Activated T-cell treated with anti-CD3 and anti-CD28 coated beads for 48 hours (primary cell): Measurements from ENCODE around the gene ZSWIM6.
A peak's percentile ranks its signal among the peaks of the same experiment; 100 is the strongest.

Experiments
- DNase-seq: peaks from one replicate; pipeline ENCODE4 v3.0.0-alpha.2; 2020; ENCODE audit warnings: low read depth

ZSWIM6 gene

DNA sequence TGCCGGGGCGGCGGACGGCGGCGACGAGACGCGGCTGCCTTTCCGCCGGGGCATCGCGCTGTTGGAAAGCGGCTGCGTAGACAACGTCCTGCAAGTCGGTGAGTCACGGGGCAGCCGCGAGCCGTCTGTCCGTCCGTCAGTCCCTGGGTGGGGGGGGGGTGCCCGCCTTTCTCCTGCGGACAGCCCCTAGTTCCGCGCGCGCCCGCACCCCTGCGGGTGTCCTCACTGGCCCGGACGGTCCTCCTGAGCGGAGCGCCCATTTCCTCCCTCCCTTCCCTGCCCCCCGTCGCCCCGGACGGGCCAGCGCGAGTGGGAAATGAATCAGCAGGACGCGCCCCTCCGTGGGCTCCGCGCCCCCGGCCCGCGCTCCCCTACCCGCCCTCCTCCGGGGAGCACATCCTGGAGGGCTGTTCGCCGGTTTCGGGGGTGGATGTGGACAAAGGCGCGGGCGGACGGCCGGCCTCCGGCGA, 828 bp downstream of the ZSWIM6 start:
- peak; percentile 15 for DNase-seq

DNA sequence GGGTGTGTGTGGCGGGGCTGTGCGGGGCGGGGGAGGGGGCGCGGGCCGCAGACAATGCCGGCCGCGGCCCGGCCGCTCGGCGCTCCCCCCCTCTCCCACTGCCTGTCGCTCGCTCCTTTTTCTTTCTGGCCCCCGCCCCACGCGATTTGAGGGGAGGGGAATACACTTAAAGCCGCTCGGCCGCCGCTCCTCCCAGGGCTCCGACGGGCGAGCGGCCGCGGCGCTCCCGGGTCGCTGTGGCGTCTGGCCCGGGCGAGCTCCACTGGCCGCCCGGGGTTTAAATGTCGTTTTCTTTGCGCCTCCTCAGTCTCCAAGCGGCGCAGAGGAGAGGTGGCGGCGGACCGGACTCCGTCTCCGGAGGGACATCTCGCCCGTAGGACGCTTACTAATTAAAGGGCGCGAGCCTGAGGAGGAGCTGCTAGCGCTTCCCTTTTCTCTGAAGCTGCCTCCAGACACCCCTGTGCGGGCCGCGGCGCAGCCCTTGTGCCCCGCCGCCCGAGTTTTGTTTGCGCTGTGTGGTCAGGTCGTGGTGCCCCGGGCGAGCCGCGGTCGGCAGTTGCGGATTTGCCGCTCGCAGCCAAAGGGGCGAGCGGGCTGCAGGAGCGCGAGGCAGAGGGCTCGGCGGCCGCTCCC, 1.4 kb downstream of the ZSWIM6 start:
- no peak for DNase-seq

DNA sequence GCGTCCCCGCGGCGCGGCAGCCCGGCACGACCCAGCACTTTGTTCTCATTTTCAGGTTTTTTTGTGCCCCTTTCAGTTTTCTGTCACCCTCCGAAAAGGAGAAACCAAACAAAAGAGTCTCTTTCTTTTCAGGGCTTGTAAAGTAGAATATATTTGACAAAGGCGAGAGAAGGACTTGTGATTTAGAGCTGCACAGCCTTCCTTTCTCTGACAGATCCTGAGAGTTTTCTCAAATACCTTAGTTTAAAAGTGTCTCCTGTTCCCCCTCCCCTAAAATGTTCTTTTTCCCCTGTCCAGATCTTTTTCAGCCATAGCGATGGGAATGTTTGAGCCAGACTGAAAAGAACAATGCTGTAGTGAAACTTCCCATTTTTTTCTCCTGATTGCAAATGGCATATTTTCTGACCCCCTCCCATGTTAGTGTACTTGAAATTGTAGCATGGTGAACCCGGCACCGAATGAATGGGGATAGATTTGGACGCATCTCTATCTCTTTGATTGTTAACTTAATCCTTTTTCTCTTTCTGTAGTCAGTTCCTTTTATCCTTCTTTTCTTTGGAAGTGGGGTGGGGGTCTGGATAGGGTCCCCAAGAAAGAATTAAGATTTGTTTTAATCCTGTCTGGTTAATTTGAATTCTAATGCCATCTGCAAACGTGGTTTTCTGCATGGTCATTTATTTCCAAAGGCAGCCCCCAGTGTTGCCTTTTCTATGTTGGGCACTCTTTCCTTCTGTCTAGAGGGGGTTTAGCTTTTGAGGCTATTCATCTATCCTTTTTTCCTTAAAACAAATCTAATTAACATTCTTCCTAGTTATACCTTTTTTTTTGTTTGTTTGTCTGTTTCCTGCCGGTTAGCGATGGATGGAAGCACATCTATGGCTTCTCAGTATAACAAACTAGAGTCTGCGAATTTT, 2.2 kb downstream of the ZSWIM6 start:
- DNase-seq, result no peak

DNA sequence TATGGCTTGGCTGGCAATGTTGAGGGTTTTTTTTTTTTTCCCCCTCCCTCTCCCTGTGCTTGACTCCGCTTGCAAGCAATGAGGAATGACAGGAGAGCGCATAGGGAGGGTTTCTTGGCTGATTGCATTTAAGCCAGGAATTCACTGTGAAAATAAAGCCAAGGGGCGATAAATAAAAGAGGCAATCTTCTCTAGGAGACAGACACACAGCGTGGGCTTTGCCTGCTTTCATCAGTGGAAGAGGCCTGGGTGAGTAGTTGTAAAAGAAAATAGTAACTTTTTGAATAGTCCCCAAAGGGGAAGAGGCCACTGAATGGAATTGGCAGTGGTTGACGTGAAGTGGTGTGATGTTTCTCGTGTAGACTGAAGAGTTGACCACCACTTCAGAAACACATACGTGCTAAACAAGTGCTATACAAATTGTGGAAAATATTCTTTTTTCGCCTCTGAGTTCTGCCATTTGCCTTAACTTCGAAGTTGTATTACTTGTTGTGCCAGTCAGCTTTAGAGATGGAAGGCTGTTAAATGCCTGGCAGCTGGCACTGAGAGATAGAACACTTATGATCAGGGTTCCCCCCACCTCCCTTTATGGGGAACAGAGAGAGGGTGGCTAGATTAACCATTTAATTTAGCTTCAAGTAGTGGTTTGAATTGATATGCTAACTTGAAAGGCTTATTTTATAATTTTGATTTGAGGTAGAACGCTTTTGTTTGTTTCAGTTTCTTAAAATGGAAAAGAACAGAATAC, 3.0 kb downstream of the ZSWIM6 start:
- no peak for DNase-seq

DNA sequence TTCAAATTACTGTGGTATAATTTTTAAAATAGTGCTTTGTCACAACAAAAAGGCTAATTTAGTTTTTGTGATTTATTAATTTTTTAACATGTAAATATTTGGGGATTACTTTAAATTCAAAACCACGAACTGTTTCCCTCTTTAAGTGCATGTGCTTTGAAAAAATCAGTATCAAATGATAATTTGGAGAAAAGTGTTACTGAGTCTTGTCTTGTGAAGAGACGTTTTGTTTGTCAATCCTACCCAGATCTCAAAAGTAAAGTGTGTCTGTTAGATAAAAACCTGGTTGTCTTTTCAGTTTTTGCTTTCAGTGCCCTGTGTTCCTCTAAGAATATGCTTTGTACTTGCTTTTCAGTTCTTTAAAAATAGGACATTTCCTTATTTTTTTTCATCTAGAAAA, 7.7 kb downstream of the ZSWIM6 start:
- no peak for DNase-seq

DNA sequence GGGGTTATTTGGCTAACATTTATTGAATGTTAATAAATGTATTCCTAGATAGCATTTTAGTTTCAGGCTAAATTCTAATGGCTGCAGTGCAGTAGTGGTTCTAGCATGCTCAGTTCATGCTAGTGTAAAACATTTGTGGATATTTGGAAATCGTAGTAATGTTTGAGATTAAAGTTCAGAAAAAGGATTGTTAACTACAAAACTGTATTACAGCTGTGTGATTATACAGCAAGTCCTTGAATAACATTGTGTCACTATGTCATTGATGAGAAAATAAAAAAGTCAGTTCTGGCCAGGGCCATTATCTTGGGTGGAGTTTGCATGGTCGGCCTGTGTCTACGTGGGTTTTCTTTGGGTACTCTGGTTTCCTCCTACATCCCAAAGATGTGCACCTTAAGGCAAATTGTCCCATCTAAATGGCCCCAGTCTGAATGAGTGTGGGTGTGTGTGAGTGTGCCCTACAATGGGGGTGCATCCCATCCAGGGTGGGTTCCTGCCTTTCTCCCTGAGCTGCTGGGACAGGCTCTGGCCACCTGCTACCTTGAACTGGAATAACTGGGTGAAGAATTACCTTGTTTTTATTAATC, 8.8 kb downstream of the ZSWIM6 start:
- DNase-seq, result no peak

DNA sequence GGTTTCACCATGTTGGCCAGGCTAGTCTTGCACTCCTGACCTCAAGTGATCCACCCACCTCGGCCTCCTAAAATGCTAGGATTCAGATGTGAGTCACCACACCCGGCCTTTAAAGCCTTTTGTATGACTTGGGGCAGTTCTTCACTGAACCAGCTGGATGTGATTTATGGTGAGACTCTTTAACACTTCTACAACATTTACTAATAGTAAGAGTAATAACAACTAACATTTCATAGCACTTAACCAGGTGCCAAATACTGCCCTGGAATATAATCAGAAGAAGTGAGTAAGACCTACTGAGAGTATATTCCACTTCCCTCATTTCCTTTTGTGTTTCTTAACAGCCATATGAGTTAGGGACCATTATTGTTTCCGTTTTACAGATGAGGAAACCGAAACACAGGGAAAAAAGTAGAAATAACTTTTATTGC, 10.0 kb downstream of the ZSWIM6 start:
- no peak for DNase-seq

DNA sequence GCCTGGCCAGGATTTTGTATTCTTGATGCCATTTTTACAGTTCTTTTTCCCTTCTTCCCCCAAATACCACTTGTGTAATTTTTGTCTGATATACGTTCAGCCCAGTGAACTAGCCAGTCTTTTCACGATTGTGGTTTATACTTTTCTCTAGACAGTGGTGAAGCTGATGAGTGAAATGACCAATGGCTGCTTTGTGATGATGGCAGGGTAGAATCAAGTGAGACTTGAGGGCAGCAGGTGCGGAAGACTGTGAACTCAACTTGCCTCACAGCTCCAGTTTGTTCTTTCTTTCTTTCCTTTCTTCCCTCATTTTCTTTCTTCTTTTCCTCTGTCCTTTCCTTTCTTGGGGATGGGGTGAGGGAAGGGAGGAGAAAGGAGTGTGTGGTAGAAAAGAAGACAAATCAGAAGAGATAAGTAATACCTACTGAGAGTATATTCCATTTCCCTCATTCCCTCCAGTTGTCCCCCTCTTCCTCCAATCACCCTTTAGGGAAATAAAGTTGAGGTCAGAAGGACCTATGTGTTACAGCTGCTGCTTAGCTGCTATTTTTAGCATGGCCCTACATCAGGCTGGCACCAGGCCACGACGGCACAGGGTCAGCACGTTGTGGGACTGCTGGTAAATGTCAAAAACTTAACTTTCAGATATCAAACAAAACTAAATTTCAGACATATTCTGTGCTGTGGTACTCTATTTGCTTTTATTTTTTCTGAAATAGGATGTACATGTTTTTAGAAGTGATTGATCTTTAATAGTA, 12.3 kb downstream of the ZSWIM6 start:
- DNase-seq, result no peak

DNA sequence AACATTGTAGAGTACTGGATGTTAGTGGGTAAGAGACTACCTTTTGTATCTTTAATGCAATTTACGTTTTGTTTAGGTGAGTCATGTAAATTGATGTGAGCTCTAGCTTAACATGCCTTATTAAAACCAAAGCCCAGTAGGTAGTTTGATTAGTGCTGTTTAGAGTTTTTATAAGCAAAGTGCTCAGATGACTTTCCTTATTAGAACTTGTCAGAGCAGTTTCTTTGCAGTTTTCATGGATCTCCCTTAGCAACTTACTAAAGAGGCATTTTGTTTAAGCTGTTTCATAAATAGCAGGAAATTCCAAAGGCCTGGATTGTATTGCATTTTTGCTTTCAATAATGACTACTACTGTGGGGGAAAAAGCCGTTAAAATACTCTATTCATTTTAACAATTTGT, 14.5 kb downstream of the ZSWIM6 start:
- DNase-seq, result no peak

DNA sequence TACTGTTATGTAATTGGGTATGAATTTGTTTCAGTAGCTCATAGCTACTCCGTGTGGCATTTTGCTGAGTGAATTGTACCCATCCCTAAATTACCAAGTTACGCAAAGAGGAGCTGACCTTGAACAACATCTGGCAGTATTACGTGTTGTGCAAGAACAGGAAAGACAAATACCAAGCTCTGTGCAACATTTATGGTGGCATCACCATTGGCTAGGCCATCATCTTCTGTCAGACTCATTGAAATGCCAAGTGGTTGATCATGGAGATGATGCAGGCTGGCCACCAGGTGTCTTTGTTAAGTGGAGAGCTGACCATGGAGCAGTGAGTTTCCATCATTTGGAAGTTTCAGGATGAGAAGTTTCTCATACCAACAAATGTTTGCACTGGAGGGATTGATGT, 15.0 kb downstream of the ZSWIM6 start:
- DNase-seq, result no peak

DNA sequence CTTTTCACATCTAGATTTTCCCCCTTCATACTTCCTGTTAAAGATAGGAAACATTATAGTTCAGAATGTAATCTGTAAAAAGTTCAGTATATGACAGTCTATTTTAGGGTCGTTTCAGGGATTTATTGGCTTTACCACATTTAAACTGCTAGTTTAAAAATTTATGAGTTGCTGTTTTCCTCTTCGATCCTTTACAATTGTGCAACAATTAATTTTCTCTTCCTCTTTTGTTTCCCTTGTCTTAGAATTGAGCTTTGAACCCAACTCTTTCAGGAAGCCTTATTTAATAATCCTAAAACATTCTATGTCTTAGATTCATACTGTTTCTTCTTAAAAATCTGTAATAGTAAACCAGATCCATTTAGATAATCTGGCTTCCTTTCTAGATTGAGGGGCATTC, 16.4 kb downstream of the ZSWIM6 start:
- no peak for DNase-seq

DNA sequence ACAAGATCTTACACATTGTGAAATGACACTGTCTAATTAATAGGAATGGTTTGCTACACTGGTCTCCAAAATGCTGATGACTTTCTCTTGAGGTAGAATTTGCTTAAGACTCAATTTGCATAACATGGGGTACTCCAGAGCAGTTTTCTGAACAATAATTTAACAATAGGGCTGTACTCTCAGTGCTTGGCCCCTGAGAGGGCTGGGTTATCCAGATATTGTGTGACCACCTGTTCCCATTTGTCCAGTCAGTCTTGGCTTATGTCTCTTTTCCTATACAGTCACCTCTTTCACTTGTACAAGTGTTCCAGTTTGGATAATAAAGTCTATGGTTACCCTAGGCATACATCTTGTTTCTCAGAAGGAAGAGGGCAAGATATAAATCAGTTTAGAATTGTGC, 17.9 kb downstream of the ZSWIM6 start:
- no peak for DNase-seq

DNA sequence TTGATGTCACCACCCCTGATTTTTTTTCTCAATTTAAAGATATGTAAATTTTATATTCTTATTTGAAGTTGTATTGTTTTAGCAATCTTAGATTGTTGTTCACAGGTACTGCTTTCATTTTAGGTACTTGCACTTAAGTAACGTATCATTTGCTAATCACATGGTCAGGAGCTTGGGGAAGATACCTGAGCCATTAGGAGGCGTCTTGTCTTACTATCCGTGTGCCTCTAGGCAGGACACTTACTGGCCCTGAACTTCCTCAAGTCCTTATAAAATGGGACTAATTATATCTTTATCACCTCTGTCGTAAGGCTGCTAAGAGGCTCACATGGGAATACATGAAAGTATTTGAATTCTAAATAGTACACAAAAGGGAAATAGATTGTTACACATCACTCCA, 18.5 kb downstream of the ZSWIM6 start:
- no peak for DNase-seq

DNA sequence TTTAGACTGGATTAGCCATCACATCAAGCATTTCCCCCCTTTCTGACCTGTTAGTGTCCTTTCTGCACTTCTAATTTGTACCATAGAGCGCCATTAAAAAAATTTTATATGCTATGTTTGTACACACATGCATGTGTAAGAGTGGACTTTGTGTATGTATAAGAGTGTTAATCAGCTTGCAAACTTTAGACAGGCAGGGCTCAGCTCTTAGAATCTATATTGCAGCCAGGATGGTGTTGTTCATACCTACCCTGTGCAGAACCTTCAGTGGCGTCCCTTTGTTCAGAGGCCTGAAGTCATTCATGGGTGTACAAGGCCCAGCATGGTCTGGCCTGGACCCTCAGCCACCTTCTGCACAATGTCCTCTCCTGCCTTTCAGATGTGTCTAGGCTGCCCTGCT, 19.7 kb downstream of the ZSWIM6 start:
- no peak for DNase-seq

DNA sequence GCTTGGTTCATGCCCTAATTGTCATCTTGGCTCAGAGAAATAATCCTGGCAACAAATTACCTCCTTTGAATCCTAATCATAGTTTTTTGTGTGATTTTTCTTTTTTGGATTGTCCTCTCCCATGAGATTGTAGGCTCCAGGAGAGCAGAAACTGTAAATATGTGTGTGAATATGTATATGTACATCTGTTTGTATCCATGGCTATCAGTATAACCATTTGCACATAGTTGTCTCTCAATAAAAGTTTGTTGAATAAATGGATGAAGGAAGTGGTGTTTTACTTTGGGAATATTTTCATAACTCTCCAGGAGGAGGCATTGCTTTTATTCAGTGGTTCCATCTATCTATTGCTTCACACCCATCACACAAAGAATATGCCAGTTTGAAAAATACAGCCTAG, 20.1 kb downstream of the ZSWIM6 start:
- DNase-seq, result no peak

DNA sequence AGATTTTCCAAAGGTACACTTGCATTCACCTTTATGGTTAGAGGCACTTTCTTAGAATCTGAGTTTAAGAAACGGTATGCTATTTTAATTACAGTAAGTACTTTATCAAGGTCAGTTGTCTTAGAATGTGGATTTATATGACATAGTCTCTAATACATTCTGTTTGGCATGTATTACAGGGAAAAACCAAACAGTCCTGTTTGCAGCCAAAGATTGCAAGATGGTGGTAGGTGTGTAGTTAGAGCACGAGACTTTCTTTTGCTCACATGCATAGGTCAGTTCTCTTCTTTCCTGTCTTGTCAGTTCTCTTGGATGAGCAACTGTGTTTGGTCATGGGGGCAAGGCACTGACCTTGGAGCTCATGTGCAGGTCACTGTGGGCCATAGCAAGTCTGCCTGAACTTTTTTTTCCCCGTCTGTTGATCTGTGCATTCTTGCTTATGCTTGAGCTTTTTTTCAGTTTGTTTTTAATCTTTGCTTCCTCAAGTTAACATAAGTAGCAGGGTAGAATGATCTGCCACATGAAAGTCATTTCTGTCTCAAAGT, 20.6 kb downstream of the ZSWIM6 start:
- DNase-seq, result no peak

DNA sequence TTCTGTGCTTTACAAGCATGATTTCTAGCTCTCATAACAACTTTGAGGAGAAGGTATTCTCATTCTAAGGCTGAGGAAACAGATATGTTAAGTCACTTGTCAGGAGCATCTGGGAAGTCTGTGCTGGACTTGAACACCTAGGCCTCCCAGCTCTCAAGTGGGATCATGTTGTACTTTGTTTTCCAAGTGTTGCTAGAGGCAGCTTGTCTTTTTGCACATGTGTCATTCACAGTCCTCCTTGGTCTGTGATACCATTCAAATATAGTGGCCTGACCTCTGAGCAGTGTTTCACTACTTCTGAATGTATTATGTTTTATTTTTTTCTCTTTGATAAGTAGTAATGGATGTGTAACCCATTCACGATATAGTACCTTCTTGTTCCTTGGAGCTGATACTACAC, 21.2 kb downstream of the ZSWIM6 start:
- DNase-seq, result no peak

DNA sequence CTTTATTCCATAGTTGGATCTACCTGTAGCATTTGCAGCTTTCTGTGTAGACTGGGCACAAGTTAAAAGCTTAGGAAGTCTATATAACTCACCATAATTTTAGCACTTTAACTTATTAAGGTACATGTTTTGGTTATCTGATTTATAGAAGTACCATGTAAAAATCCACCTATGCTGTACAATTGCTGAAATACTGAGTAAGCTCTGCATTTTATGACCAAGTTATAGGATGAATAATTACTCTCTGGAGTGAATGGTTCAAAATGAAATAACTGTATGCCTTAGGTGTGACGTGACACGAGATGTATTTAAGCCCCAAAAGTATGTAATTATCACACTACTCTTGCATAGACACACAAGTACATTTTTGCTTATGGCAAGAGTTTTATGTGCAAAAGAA, 22.1 kb downstream of the ZSWIM6 start:
- no peak for DNase-seq

DNA sequence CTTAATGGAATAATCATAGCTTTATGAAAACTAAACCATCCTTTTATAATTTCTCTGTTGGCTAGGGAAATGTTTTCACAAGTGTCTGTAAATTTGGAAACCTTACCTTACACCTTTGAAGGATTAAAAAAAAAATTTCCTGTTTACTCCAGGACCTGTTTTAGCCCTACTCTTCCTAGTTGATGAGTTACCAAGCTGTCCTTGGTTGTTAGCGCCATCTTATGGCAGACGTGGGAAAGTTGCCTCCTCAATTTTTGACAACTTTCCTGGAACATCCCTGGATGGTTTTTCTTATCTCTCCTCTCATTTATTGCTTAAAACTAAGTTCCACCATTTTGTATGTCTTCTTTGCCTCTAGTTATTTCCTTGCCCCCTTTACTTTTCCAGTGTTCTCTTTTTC, 25.7 kb downstream of the ZSWIM6 start:
- no peak for DNase-seq

DNA sequence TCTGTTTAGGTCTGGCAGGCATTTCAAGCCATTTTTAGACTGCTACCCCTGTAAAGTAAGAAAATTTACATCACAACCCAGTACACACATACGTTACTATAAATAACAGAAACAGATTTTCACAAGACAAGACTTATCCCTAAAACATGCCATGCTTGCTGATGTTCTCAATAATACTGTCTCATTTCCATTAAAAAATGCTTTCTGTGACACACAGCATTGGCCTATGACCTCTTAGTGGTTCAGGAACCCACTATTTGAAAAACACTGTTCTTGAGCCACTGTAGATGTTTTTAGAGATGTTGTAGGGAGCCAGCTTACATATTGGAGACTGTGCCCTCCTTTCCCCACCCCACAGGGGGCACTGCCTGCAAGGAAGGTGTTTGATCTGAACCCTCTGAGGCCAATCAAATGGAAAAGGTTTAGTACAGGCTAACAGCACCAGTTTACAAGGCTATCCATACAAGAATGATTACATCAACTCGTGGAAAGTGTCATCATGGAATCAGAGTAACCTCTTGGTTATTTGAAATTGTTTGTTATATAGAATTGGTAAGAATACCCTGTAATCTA, 30.8 kb downstream of the ZSWIM6 start:
- no peak for DNase-seq
